H9 (cell line): ENCODE measurements around the gene CABYR. TPM values are rescaled to one million over a fixed set of nuclear protein-coding genes. Genes with fewer than 3 reads are reported as not detected.

Source experiments
- DNase-seq: peaks from one replicate; pipeline ENCODE4 v3.0.0-alpha.2; 2017
- H2AFZ ChIP-seq: one replicate; pipeline ENCODE4 v1.6.1; 2013; ENCODE audit warnings: mild to moderate bottlenecking, low read length, control low read depth, moderate library complexity
- H2AK5ac ChIP-seq: 2 replicates; pipeline ENCODE4 v1.6.1; 2013; ENCODE audit warnings: low read length, control low read depth, mixed read lengths; ENCODE audit not compliant: insufficient read length
- H2BK120ac ChIP-seq: one replicate; pipeline ENCODE4 v1.6.1; 2013; ENCODE audit warnings: low read depth, mild to moderate bottlenecking, low read length, control low read depth, inconsistent platforms; ENCODE audit not compliant: poor library complexity, severe bottlenecking
- H2BK12ac ChIP-seq: 2 replicates; pipeline ENCODE4 v1.6.1; 2013; ENCODE audit warnings: low read length, control low read depth, mixed read lengths, low read depth; ENCODE audit not compliant: insufficient read length
- H2BK15ac ChIP-seq: 2 replicates; pipeline ENCODE4 v1.6.1; 2013; ENCODE audit warnings: low read depth, low read length, control low read depth
- H2BK20ac ChIP-seq: one replicate; pipeline ENCODE4 v1.6.1; 2013; ENCODE audit warnings: low read depth, mild to moderate bottlenecking, low read length, control low read depth, inconsistent platforms; ENCODE audit not compliant: poor library complexity, severe bottlenecking
- H2BK5ac ChIP-seq: 2 replicates; pipeline ENCODE4 v1.6.1; 2013; ENCODE audit warnings: low read length, control low read depth, mixed read lengths; ENCODE audit not compliant: insufficient read length
- H3K14ac ChIP-seq: 2 replicates; pipeline ENCODE4 v1.6.1; 2013; ENCODE audit warnings: low read length, control low read depth; ENCODE audit not compliant: insufficient read depth
- H3K18ac ChIP-seq: 2 replicates; pipeline ENCODE4 v1.6.1; 2013; ENCODE audit warnings: low read depth, mild to moderate bottlenecking, mixed read lengths, low read length, control low read depth; ENCODE audit not compliant: insufficient read length
- H3K23ac ChIP-seq: 2 replicates; pipeline ENCODE4 v1.6.1; 2013; ENCODE audit warnings: low read length, control low read depth, mixed read lengths, low read depth; ENCODE audit not compliant: insufficient read length
- H3K23me2 ChIP-seq: 2 replicates; pipeline ENCODE4 v1.6.1; 2013; ENCODE audit warnings: low read depth, mild to moderate bottlenecking, mixed read lengths, low read length, control low read depth; ENCODE audit not compliant: insufficient read length, poor library complexity, severe bottlenecking
- H3K27ac ChIP-seq: 2 replicates; pipeline ENCODE4 v1.5.1; 2013; ENCODE audit warnings: low read length, control low read depth, mixed read lengths, low read depth; ENCODE audit not compliant: insufficient read length
- H3K27me3 ChIP-seq: 2 replicates; pipeline ENCODE4 v1.6.1; 2013; ENCODE audit warnings: low read length, control low read depth, inconsistent platforms; ENCODE audit not compliant: insufficient read depth
- H3K4ac ChIP-seq: 2 replicates; pipeline ENCODE4 v1.6.1; 2013; ENCODE audit warnings: low read depth, mild to moderate bottlenecking, control low read depth, inconsistent platforms, low read length, moderate library complexity
- H3K4me1 ChIP-seq: 2 replicates; pipeline ENCODE4 v1.6.1; 2013; ENCODE audit warnings: low read length, control low read depth, inconsistent platforms; ENCODE audit not compliant: insufficient read depth
- H3K4me2 ChIP-seq: 2 replicates; pipeline ENCODE4 v1.6.1; 2013; ENCODE audit warnings: low read length, control low read depth, mixed read lengths; ENCODE audit not compliant: insufficient read length, insufficient read depth
- H3K56ac ChIP-seq: 2 replicates; pipeline ENCODE4 v1.6.1; 2013; ENCODE audit warnings: low read depth, mild to moderate bottlenecking, mixed read lengths, low read length, control low read depth; ENCODE audit not compliant: insufficient read length
- H3K79me1 ChIP-seq: 2 replicates; pipeline ENCODE4 v1.6.1; 2013; ENCODE audit warnings: low read depth, mild to moderate bottlenecking, moderate library complexity, low read length, control low read depth, inconsistent platforms; ENCODE audit not compliant: insufficient read depth, poor library complexity, severe bottlenecking
- H3K79me2 ChIP-seq: 2 replicates; pipeline ENCODE4 v1.6.1; 2013; ENCODE audit warnings: low read length, control low read depth, inconsistent platforms; ENCODE audit not compliant: insufficient read depth
- H3K9ac ChIP-seq: 2 replicates; pipeline ENCODE4 v1.6.1; 2013; ENCODE audit warnings: low read length, control low read depth, mixed read lengths; ENCODE audit not compliant: insufficient read length; ENCODE audit errors: extremely low read depth
- H3K9me3 ChIP-seq: one replicate; pipeline ENCODE4 v1.6.1; 2013; ENCODE audit warnings: low read depth, low read length, inconsistent platforms; ENCODE audit not compliant: control insufficient read depth
- H3T11ph ChIP-seq: one replicate; pipeline ENCODE4 v1.6.1; 2013; ENCODE audit warnings: mild to moderate bottlenecking, low read length, control low read depth, inconsistent platforms
- H4K20me1 ChIP-seq: one replicate; pipeline ENCODE4 v1.6.1; 2013; ENCODE audit not compliant: control insufficient read depth, insufficient read length, insufficient read depth
- H4K5ac ChIP-seq: 2 replicates; pipeline ENCODE4 v1.6.1; 2013; ENCODE audit warnings: low read depth, mild to moderate bottlenecking, mixed read lengths, low read length, control low read depth; ENCODE audit not compliant: insufficient read length
- H4K8ac ChIP-seq: replicated peaks from 2 replicates; pipeline ENCODE4 v1.6.1; 2013; ENCODE audit warnings: low read length, control low read depth, mixed read lengths, low read depth; ENCODE audit not compliant: insufficient read length
- H4K91ac ChIP-seq: 2 replicates; pipeline ENCODE4 v1.6.1; 2013; ENCODE audit warnings: low read depth, mild to moderate bottlenecking, moderate library complexity, mixed read lengths, low read length, control low read depth; ENCODE audit not compliant: insufficient read length
- H3K27ac Mint-ChIP-seq, 3 experiments: 2 replicates in 2 of 3; 3 replicates in 1 of 3; pipeline ENCODE4 v1.8.0; 2020 to 2021; ENCODE audit warnings: mixed read lengths in 3 of 3, mild to moderate bottlenecking in 1 of 3, moderate library complexity in 1 of 3
- H3K27me3 Mint-ChIP-seq: 2 replicates; pipeline ENCODE4 v1.8.0; 2021; ENCODE audit warnings: low read depth, mild to moderate bottlenecking, moderate library complexity, mixed read lengths
- H3K36me3 Mint-ChIP-seq, 3 experiments: 2 replicates in 2 of 3; 3 replicates in 1 of 3; pipeline ENCODE4 v1.8.0; 2020 to 2021; ENCODE audit warnings: low read depth in 3 of 3, mixed read lengths in 3 of 3; ENCODE audit not compliant: insufficient read depth in 1 of 3
- H3K4me1 Mint-ChIP-seq, 2 experiments: 2 replicates each; pipeline ENCODE4 v1.8.0; 2020; ENCODE audit warnings: mixed read lengths in 2 of 2
- H3K4me3 Mint-ChIP-seq, 2 experiments: 2 replicates in 1 of 2; 3 replicates in 1 of 2; pipeline ENCODE4 v1.8.0; 2020 to 2021; ENCODE audit warnings: mild to moderate bottlenecking in 2 of 2, mixed read lengths in 2 of 2, moderate library complexity in 1 of 2
- H3K9me3 Mint-ChIP-seq, 2 experiments: 2 replicates in 1 of 2; 3 replicates in 1 of 2; pipeline ENCODE4 v1.8.0; 2020; ENCODE audit warnings: mild to moderate bottlenecking in 2 of 2, mixed read lengths in 2 of 2, moderate library complexity in 1 of 2
- CTCF ChIP-seq: fragments of 200-600 bp; sonication (generic); conservative IDR thresholded peaks from 3 replicates; pipeline ENCODE4 v1.8.0; 2021; ENCODE audit warnings: antibody characterized with exemption, mild to moderate bottlenecking
- WGBS: extraction: QIAGEN DNeasy Blood & Tissue Kit; methylation state at CpG from one replicate; pipeline ENCODE4 v1.1.7; 2013; ENCODE audit warnings: missing lambda C conversion rate, low lambda C conversion rate, mixed read lengths; ENCODE audit not compliant: insufficient read length; ENCODE audit errors: extremely low coverage; 5-methylcytosine and 5-hydroxymethylcytosine counted together
- total RNA-seq: library from RNA; stranded (reverse); gene quantifications from 2 replicates; pipeline ENCODE4 v1.2.1, GENCODE V29; 2021

CABYR gene
- total RNA-seq, 1 experiment from 2014 or later = 13.6 TPM

- H3K56ac ChIP-seq = no peak overlapping the region
- no peak overlapping the region for H3K18ac ChIP-seq
- H4K91ac ChIP-seq = no peak overlapping the region
- H3K27me3 ChIP-seq = no peaks in the 10 kb centered on the region
- no peak overlapping the region for H2BK15ac ChIP-seq
- no peak overlapping the region for H2AK5ac ChIP-seq
- H2BK5ac ChIP-seq = no peak overlapping the region
- Mint-ChIP-seq H3K27me3 (no peaks in the 10 kb centered on the region), H3K4me3 (no peak overlapping the region), H3K36me3 (no peaks in the 10 kb centered on the region; a peak in 2 of 7 replicates), H3K27ac (peak overlapping the region in 2 of 3 experiments; percentile 54 to 81; a peak in 2 of 7 replicates), H3K4me1 (peaks cover 4 to 5% of the 10 kb centered on the region in 2 experiments), H3K9me3 (no peaks in the 10 kb centered on the region)
- no peaks in the 10 kb centered on the region for H3K79me1 ChIP-seq
- TF ChIP-seq CTCF = no peak
- WGBS = no CpG with 5 or more reads among the region's 9 CpGs
- no peak overlapping the region for H3K27ac ChIP-seq
- no peaks in the 10 kb centered on the region for H3K9me3 ChIP-seq
- H3K4me2 ChIP-seq = no peak overlapping the region
- no peaks in the 10 kb centered on the region for H3K79me2 ChIP-seq
- H3K4ac ChIP-seq = no peak overlapping the region
- H3K9ac ChIP-seq = no peak overlapping the region
- H2BK12ac ChIP-seq = no peak overlapping the region
- H3K23me2 ChIP-seq = no peaks in the 10 kb centered on the region
- H2BK20ac ChIP-seq = no peak overlapping the region
- no peak overlapping the region for H2AFZ ChIP-seq
- H4K5ac ChIP-seq = no peak overlapping the region
- H3K14ac ChIP-seq = no peak overlapping the region
- no peak overlapping the region for H4K8ac ChIP-seq
- H3K23ac ChIP-seq = no peak overlapping the region
- DNase-seq = no peak
- no peaks in the 10 kb centered on the region for H3K4me1 ChIP-seq
- H3T11ph ChIP-seq = no peak overlapping the region
- H4K20me1 ChIP-seq = no peaks in the 10 kb centered on the region
- no peak overlapping the region for H2BK120ac ChIP-seq
Measured at GRCh38 chr18:24198461-24198860, 59.6 kb downstream of the CABYR start.
